PC-3 (cell line): ENCODE measurements around the gene P3H2.

Experiments used
- EZH2 ChIP-seq: fragments of 300-600 bp; sonication (generic); IDR thresholded peaks from one replicate; pipeline ENCODE4 v1.6.1; 2017; ENCODE audit warnings: antibody characterized with exemption, mild to moderate bottlenecking, low read length; ENCODE audit not compliant: unreplicated experiment
- EZH2phosphoT487 ChIP-seq: fragments of 300-600 bp; sonication (generic); IDR thresholded peaks from 2 replicates; pipeline ENCODE4 v1.6.1; 2018; ENCODE audit warnings: mild to moderate bottlenecking, antibody characterized with exemption, low read length, borderline replicate concordance
- TF ChIP-seq, protein P1 (sequence below): fragments of 300-600 bp; sonication (generic); conservative IDR thresholded peaks from 2 replicates; pipeline ENCODE4 v1.5.1; 2017; ENCODE audit warnings: antibody characterized with exemption, low read depth, mild to moderate bottlenecking, low read length

- TF ChIP-seq, protein P1, sequence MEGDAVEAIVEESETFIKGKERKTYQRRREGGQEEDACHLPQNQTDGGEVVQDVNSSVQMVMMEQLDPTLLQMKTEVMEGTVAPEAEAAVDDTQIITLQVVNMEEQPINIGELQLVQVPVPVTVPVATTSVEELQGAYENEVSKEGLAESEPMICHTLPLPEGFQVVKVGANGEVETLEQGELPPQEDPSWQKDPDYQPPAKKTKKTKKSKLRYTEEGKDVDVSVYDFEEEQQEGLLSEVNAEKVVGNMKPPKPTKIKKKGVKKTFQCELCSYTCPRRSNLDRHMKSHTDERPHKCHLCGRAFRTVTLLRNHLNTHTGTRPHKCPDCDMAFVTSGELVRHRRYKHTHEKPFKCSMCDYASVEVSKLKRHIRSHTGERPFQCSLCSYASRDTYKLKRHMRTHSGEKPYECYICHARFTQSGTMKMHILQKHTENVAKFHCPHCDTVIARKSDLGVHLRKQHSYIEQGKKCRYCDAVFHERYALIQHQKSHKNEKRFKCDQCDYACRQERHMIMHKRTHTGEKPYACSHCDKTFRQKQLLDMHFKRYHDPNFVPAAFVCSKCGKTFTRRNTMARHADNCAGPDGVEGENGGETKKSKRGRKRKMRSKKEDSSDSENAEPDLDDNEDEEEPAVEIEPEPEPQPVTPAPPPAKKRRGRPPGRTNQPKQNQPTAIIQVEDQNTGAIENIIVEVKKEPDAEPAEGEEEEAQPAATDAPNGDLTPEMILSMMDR, result no peak
- TF ChIP-seq EZH2phosphoT487, result no peak
- TF ChIP-seq EZH2, result no peak
These were observed 192.5 kb downstream of the P3H2 start for GRCh38 chr3:189927975-189928895.
